IMR-90 (cell line): ENCODE results near the gene CMTM8. TPM values are rescaled to one million over a fixed set of nuclear protein-coding genes. Genes with fewer than 3 reads are reported as not detected.

Source experiments
- ATAC-seq: fragments of 200-7000 bp; cut with Tn5 transposase; 2 replicates; pipeline ENCODE4 v1.9.1; 2020; ENCODE audit warnings: low read depth, mild to moderate bottlenecking, moderate library complexity
- BruUV-seq: library from RNA; stranded (reverse); fragments of 400-500 nt; replicated peaks from 2 replicates; lab custom pipeline; 2021; lab: Mats Ljungman, UMichigan
- CTCF ChIA-PET: fragments of 300-600 bp; formaldehyde crosslinking; extraction: SDS; loops from one replicate; lab custom pipeline; 2021; ENCODE audit warnings: antibody characterized with exemption; lab: Yijun Ruan, JAX
- POLR2A ChIA-PET: fragments of 300-600 bp; sonication (Branson Sonifier 250); formaldehyde crosslinking; loops from one replicate; lab custom pipeline; 2022; ENCODE audit warnings: antibody characterized with exemption; ENCODE audit not compliant: unreplicated experiment; lab: Charles Lee
- DNase-seq: peaks from one replicate; pipeline ENCODE4 v3.0.0; 2013
- H2AFZ ChIP-seq: replicated peaks from 2 replicates; pipeline ENCODE3; 2013; ENCODE audit warnings: low read length, mild to moderate bottlenecking; ENCODE audit not compliant: poor library complexity
- H2AK5ac ChIP-seq: 2 replicates; pipeline ENCODE4 v1.6.1; 2013; ENCODE audit warnings: low read depth, low read length, inconsistent platforms
- H2AK9ac ChIP-seq: replicated peaks from 2 replicates; pipeline ENCODE3; 2013; ENCODE audit warnings: mild to moderate bottlenecking, low read depth, low read length, moderate library complexity; ENCODE audit not compliant: poor library complexity
- H2BK120ac ChIP-seq: 2 replicates; pipeline ENCODE4 v1.6.1; 2013; ENCODE audit warnings: low read depth, low read length, inconsistent platforms
- H2BK15ac ChIP-seq: 3 replicates; pipeline ENCODE4 v1.6.1; 2013; ENCODE audit warnings: low read depth, low read length, inconsistent platforms
- H2BK20ac ChIP-seq: 2 replicates; pipeline ENCODE4 v1.6.1; 2013; ENCODE audit warnings: low read depth, mild to moderate bottlenecking, inconsistent platforms, low read length, moderate library complexity
- H2BK5ac ChIP-seq: 2 replicates; pipeline ENCODE4 v1.6.1; 2013; ENCODE audit warnings: mild to moderate bottlenecking, low read depth, low read length, inconsistent platforms; ENCODE audit not compliant: poor library complexity, severe bottlenecking
- H3K14ac ChIP-seq: replicated peaks from 2 replicates; pipeline ENCODE4 v1.6.1; 2013; ENCODE audit warnings: low read depth, low read length, inconsistent platforms
- H3K18ac ChIP-seq: 2 replicates; pipeline ENCODE4 v1.6.1; 2013; ENCODE audit warnings: low read depth, low read length, control low read depth
- H3K23ac ChIP-seq: 2 replicates; pipeline ENCODE4 v1.6.1; 2013; ENCODE audit warnings: low read depth, low read length, inconsistent platforms
- H3K27ac ChIP-seq: 2 replicates; pipeline ENCODE4 v1.5.1; 2013; ENCODE audit warnings: mild to moderate bottlenecking, control low read depth, low read length; ENCODE audit not compliant: insufficient read depth
- H3K27me3 ChIP-seq: 2 replicates; pipeline ENCODE4 v1.6.1; 2013; ENCODE audit warnings: low read length; ENCODE audit not compliant: control insufficient read depth, insufficient read depth
- H3K36me3 ChIP-seq: 2 replicates; pipeline ENCODE4 v1.6.1; 2013; ENCODE audit warnings: low read length, mixed read lengths; ENCODE audit not compliant: control insufficient read depth, insufficient read depth
- H3K4ac ChIP-seq: 2 replicates; pipeline ENCODE4 v1.6.1; 2013; ENCODE audit warnings: low read depth, low read length, inconsistent platforms
- H3K4me1 ChIP-seq: 2 replicates; pipeline ENCODE4 v1.6.1; 2013; ENCODE audit warnings: low read length, mixed read lengths; ENCODE audit not compliant: control insufficient read depth, insufficient read depth
- H3K4me2 ChIP-seq: 2 replicates; pipeline ENCODE4 v1.6.1; 2013; ENCODE audit warnings: low read depth, mild to moderate bottlenecking, control low read depth, low read length, moderate library complexity
- H3K4me3 ChIP-seq: 2 replicates; pipeline ENCODE4 v1.5.1; 2013; ENCODE audit warnings: low read depth, mild to moderate bottlenecking, control low read depth, low read length, moderate library complexity; ENCODE audit not compliant: insufficient read depth
- H3K56ac ChIP-seq: 2 replicates; pipeline ENCODE4 v1.6.1; 2013; ENCODE audit warnings: low read length, inconsistent platforms; ENCODE audit not compliant: insufficient read depth; ENCODE audit errors: extremely low read depth
- H3K79me1 ChIP-seq, 2 experiments: 2 replicates each; pipeline ENCODE4 v1.6.1; 2013; ENCODE audit warnings: low read length in 2 of 2, inconsistent platforms in 1 of 2, low read depth in 1 of 2
- H3K9ac ChIP-seq: 2 replicates; pipeline ENCODE4 v1.6.1; 2013; ENCODE audit warnings: low read depth, low read length, control low read depth
- H3K9me1 ChIP-seq: 2 replicates; pipeline ENCODE4 v1.6.1; 2013; ENCODE audit warnings: low read length, inconsistent platforms; ENCODE audit not compliant: insufficient read depth
- H3K9me3 ChIP-seq: 2 replicates; pipeline ENCODE4 v1.6.1; 2013; ENCODE audit warnings: low read length; ENCODE audit not compliant: control insufficient read depth, insufficient read depth
- H4K20me1 ChIP-seq: 2 replicates; pipeline ENCODE4 v1.6.1; 2013; ENCODE audit warnings: low read length, inconsistent platforms; ENCODE audit not compliant: insufficient read depth
- H4K5ac ChIP-seq: 2 replicates; pipeline ENCODE4 v1.6.1; 2013; ENCODE audit warnings: mild to moderate bottlenecking, low read depth, low read length, control low read depth
- H4K8ac ChIP-seq, 2 experiments: 2 replicates each; pipeline ENCODE4 v1.6.1; 2013; ENCODE audit warnings: low read depth in 2 of 2, low read length in 2 of 2, control low read depth in 1 of 2, inconsistent platforms in 1 of 2
- H4K91ac ChIP-seq: 2 replicates; pipeline ENCODE4 v1.6.1; 2013; ENCODE audit warnings: low read depth, low read length, inconsistent platforms; ENCODE audit not compliant: insufficient read depth
- BHLHE40 ChIP-seq: fragments of 150-350 bp; IDR thresholded peaks from 2 replicates; pipeline ENCODE4 v1.6.1; 2016; ENCODE audit warnings: mild to moderate bottlenecking, low read depth, low read length
- CHD1 ChIP-seq: IDR thresholded peaks from 2 replicates; pipeline ENCODE4 v1.6.1; 2012; ENCODE audit warnings: low read depth, low read length, improper control_type of control experiment
- CTCF ChIP-seq: conservative IDR thresholded peaks from 2 replicates; pipeline ENCODE4 v1.5.1; 2012; ENCODE audit warnings: mild to moderate bottlenecking, low read depth, low read length, improper control_type of control experiment
- ELK1 ChIP-seq: fragments of 150-350 bp; IDR thresholded peaks from 2 replicates; pipeline ENCODE4 v1.6.1; 2016; ENCODE audit warnings: low read depth, mild to moderate bottlenecking, low read length, moderate library complexity, borderline replicate concordance
- FOS ChIP-seq: fragments of 150-350 bp; IDR thresholded peaks from 2 replicates; pipeline ENCODE4 v1.6.1; 2016; ENCODE audit warnings: low read depth, low read length
- MAFK ChIP-seq: IDR thresholded peaks from 2 replicates; pipeline ENCODE4 v1.6.1; 2012; ENCODE audit warnings: low read depth, low read length, improper control_type of control experiment
- MAZ ChIP-seq: IDR thresholded peaks from 2 replicates; pipeline ENCODE4 v1.6.1; 2012; ENCODE audit warnings: low read depth, mild to moderate bottlenecking, low read length, improper control_type of control experiment, moderate library complexity, borderline replicate concordance
- MXI1 ChIP-seq: IDR thresholded peaks from 2 replicates; pipeline ENCODE4 v1.6.1; 2012; ENCODE audit warnings: low read depth, mild to moderate bottlenecking, low read length, moderate library complexity, borderline replicate concordance
- NFE2L2 ChIP-seq: fragments of 150-350 bp; IDR thresholded peaks from 2 replicates; pipeline ENCODE4 v1.6.1; 2016; ENCODE audit warnings: low read depth, mild to moderate bottlenecking, low read length
- POLR2A ChIP-seq: IDR thresholded peaks from 2 replicates; pipeline ENCODE4 v1.6.1; 2012; ENCODE audit warnings: mild to moderate bottlenecking, low read depth, low read length
- RFX5 ChIP-seq: IDR thresholded peaks from 2 replicates; pipeline ENCODE4 v1.8.0; 2012; ENCODE audit warnings: low read depth, mild to moderate bottlenecking, low read length, moderate library complexity
- SMC3 ChIP-seq: fragments of 150-350 bp; IDR thresholded peaks from 2 replicates; pipeline ENCODE4 v1.6.1; 2016; ENCODE audit warnings: low read depth, mild to moderate bottlenecking, antibody characterized with exemption, low read length, moderate library complexity
- USF2 ChIP-seq: fragments of 150-350 bp; IDR thresholded peaks from 2 replicates; pipeline ENCODE4 v1.6.1; 2017; ENCODE audit warnings: mild to moderate bottlenecking, antibody characterized with exemption, low read length, low read depth
- WGBS, 2 experiments: methylation state at CpG; one replicate each; pipeline versions ENCODE4 v1.1.5 to v1.1.7; 2013; ENCODE audit warnings: missing lambda C conversion rate in 2 of 2; ENCODE audit not compliant: insufficient read length in 1 of 2; ENCODE audit errors: extremely low coverage in 2 of 2; 5-methylcytosine and 5-hydroxymethylcytosine counted together
- dilution Hi-C: fragments of 300-500 bp; cut with HindIII; formaldehyde crosslinking; loops from one replicate; pipeline ENCODE4 v1.14.3; 2018; ENCODE audit warnings: low sequenced_read_pairs; ENCODE audit not compliant: unreplicated experiment
- in situ Hi-C: fragments of 300-500 bp; cut with MboI; formaldehyde crosslinking; loops from 3 replicates; pipeline ENCODE4 v1.14.3; 2019; ENCODE audit warnings: low sequenced_read_pairs, inconsistent platforms, mixed read lengths
- intact Hi-C: fragments of 100-400 bp; cut with micrococcal nuclease; formaldehyde crosslinking; loops from 2 replicates; pipeline ENCODE4 v1.10.0; 2022
- polyA plus RNA-seq, 3 experiments: library from polyadenylated mRNA; depleted of rRNA; stranded (reverse); fragments of >200 nt; gene quantifications; 2 replicates each; pipeline ENCODE4 v1.2.3, GENCODE V29; 2012; ENCODE audit warnings: low replicate concordance in 1 of 3
- total RNA-seq: library from RNA; depleted of rRNA; stranded (reverse); fragments of >200 nt; gene quantifications from 2 replicates; pipeline ENCODE4 v1.2.3, GENCODE V29; 2012

CMTM8 gene
- total and polyA plus RNA-seq, 2 of the 4 experiments (the other 2 are of a cell fraction): 0.15 TPM; not detected in 1

GRCh38 chr3:32200490-32200889 is 38.0 kb upstream of the CMTM8 start:
- ATAC-seq (no peak), DNase-seq (no peak)
- H3K9me3 ChIP-seq: no peaks in the 10 kb centered on the region
- intact Hi-C loops (no loop called here), dilution Hi-C loops (no loop called here), in situ Hi-C loops (no loop called here)
- no peak overlapping the region for H2BK20ac ChIP-seq
- no peak overlapping the region for H3K18ac ChIP-seq
- no peak overlapping the region for H2AK9ac ChIP-seq
- H4K5ac ChIP-seq: no peak overlapping the region
- H3K4ac ChIP-seq: no peak overlapping the region
- H4K91ac ChIP-seq: no peak overlapping the region
- H3K4me1 ChIP-seq: no peaks in the 10 kb centered on the region
- H3K23ac ChIP-seq: no peak overlapping the region
- POLR2A ChIA-PET: no interaction called here
- no peak overlapping the region for H3K4me3 ChIP-seq
- BruUV-seq: no TSS peak
- H2AK5ac ChIP-seq: no peak overlapping the region
- CTCF ChIA-PET: interaction anchor here (0.6 kb wide), 1 partner anchor 470 kb away, joined by 3 read pairs; no protein-coding TSS in a partner anchor
- H3K27ac ChIP-seq: no peak overlapping the region
- no peak overlapping the region for H2BK120ac ChIP-seq
- H3K56ac ChIP-seq: no peak overlapping the region
- no peak overlapping the region for H3K4me2 ChIP-seq
- no peak overlapping the region for H2BK15ac ChIP-seq
- H3K36me3 ChIP-seq: no peaks in the 10 kb centered on the region
- no peak overlapping the region for H3K14ac ChIP-seq
- H2BK5ac ChIP-seq: no peak overlapping the region
- WGBS, 2 experiments: no CpG with 5 or more reads among the region's 7 CpGs
- no peak overlapping the region for H3K9ac ChIP-seq
- H3K27me3 ChIP-seq: peaks cover 3% of the 10 kb centered on the region
- H3K79me1 ChIP-seq: no peaks in the 10 kb centered on the region
- no peaks in the 10 kb centered on the region for H4K20me1 ChIP-seq
- no peak overlapping the region for H4K8ac ChIP-seq
- H3K9me1 ChIP-seq: no peaks in the 10 kb centered on the region
- no peak overlapping the region for H2AFZ ChIP-seq
- no peak for TF ChIP-seq FOS
- no peak for TF ChIP-seq SMC3
- no peak for TF ChIP-seq POLR2A
- TF ChIP-seq ELK1: no peak
- TF ChIP-seq MAZ: no peak
- no peak for TF ChIP-seq RFX5
- no peak for TF ChIP-seq NFE2L2
- no peak for TF ChIP-seq MAFK
- no peak for TF ChIP-seq USF2
- TF ChIP-seq CTCF: no peak
- TF ChIP-seq BHLHE40: no peak
- TF ChIP-seq CHD1: no peak
- TF ChIP-seq MXI1: no peak
